Hematopoietic multipotent progenitor cell treated with erythropoietin and hydrocortisone succinate and interleukin-3 and kit ligand, for 6 days (in vitro differentiated cells): ENCODE measurements around the gene RGS6.

Experiments
- DNase-seq: peaks from one replicate; pipeline ENCODE4 v3.0.0-alpha.2; 2015

Gene RGS6

GRCh38 chr14:72089625-72090024 lies 157.4 kb downstream of the RGS6 start:
- DNase-seq: no peak

- peak; percentile 6 for DNase-seq
These were observed 162.8 kb downstream of the RGS6 start for GRCh38 chr14:72094844-72095582.

GRCh38 chr14:72097173-72097783 lies 165.0 kb downstream of the RGS6 start:
- DNase-seq: no peak

GRCh38 chr14:72098210-72098609 lies 166.0 kb downstream of the RGS6 start:
- no peak for DNase-seq

GRCh38 chr14:72099566-72099965 lies 167.3 kb downstream of the RGS6 start:
- no peak for DNase-seq

GRCh38 chr14:72104011-72104613 lies 171.9 kb downstream of the RGS6 start:
- DNase-seq: peak; percentile 58

- DNase-seq: no peak
These were observed 179.7 kb downstream of the RGS6 start for GRCh38 chr14:72111911-72112310.

- no peak for DNase-seq
These were observed 186.6 kb downstream of the RGS6 start for GRCh38 chr14:72118841-72119240.

- DNase-seq: no peak
These were observed 188.1 kb downstream of the RGS6 start for GRCh38 chr14:72120315-72120714.

GRCh38 chr14:72123755-72124154 lies 191.5 kb downstream of the RGS6 start:
- DNase-seq: no peak

GRCh38 chr14:72124171-72124570 lies 191.9 kb downstream of the RGS6 start:
- DNase-seq: no peak

- no peak for DNase-seq
These were observed 193.9 kb downstream of the RGS6 start for GRCh38 chr14:72126091-72126490.

- DNase-seq: no peak
These were observed 194.3 kb downstream of the RGS6 start for GRCh38 chr14:72126561-72126960.

GRCh38 chr14:72128629-72129028 lies 196.4 kb downstream of the RGS6 start:
- peak; percentile 3 for DNase-seq

GRCh38 chr14:72129291-72129690 lies 197.1 kb downstream of the RGS6 start:
- DNase-seq: no peak

GRCh38 chr14:72141084-72141483 lies 208.9 kb downstream of the RGS6 start:
- no peak for DNase-seq

GRCh38 chr14:72142328-72142727 lies 210.1 kb downstream of the RGS6 start:
- DNase-seq: no peak

- no peak for DNase-seq
These were observed 214.0 kb downstream of the RGS6 start for GRCh38 chr14:72146241-72146640.

- no peak for DNase-seq
These were observed 222.6 kb downstream of the RGS6 start for GRCh38 chr14:72154645-72155378.

- no peak for DNase-seq
These were observed 223.3 kb downstream of the RGS6 start for GRCh38 chr14:72155379-72155993.

- no peak for DNase-seq
These were observed 232.4 kb downstream of the RGS6 start for GRCh38 chr14:72164420-72165228.

GRCh38 chr14:72165229-72165698 lies 233.0 kb downstream of the RGS6 start:
- no peak for DNase-seq
